ENCODE measurements around the gene PPM1F.

GRCh38 chr22:21992593-21993237, 40.1 kb upstream of the PPM1F start:
- no peak for TF ChIP-seq POLR2AphosphoS5 (IDR thresholded peaks at IDR 0.05; ENCODE audit: borderline replicate concordance, low read depth, low read length)
- TF ChIP-seq EZH2 (IDR thresholded peaks at IDR 0.05) = no peak

Data from SK-N-MC (cell line).